MM.1S (cell line): ENCODE data around the gene COPS9.

Experiments used
- DNase-seq: peaks from one replicate; pipeline ENCODE4 v3.0.0-alpha.2; 2015
- H2AFZ ChIP-seq: fragments of 300-600 bp; sonication (generic); 2 replicates; pipeline ENCODE4 v1.6.0; 2016; ENCODE audit warnings: antibody characterized with exemption, low read length
- H3F3A ChIP-seq: fragments of 300-600 bp; sonication (generic); 2 replicates; pipeline ENCODE4 v1.6.1; 2016; ENCODE audit warnings: mild to moderate bottlenecking, antibody characterized with exemption, low read length, moderate library complexity, mixed read lengths; ENCODE audit not compliant: insufficient read depth
- H3K27ac ChIP-seq: fragments of 300-600 bp; sonication (generic); 2 replicates; pipeline ENCODE4 v1.5.1; 2016; ENCODE audit warnings: mild to moderate bottlenecking, low read length
- H3K27me3 ChIP-seq: fragments of 300-600 bp; sonication (generic); replicated peaks from 2 replicates; pipeline ENCODE4 v1.6.0; 2016; ENCODE audit warnings: low read length; ENCODE audit not compliant: insufficient read depth
- H3K36me3 ChIP-seq: fragments of 300-600 bp; sonication (generic); replicated peaks from 2 replicates; pipeline ENCODE4 v1.6.1; 2016; ENCODE audit warnings: mild to moderate bottlenecking, low read length, mixed read lengths; ENCODE audit not compliant: insufficient read depth
- H3K4me1 ChIP-seq: fragments of 300-600 bp; sonication (generic); 2 replicates; pipeline ENCODE4 v1.6.1; 2016; ENCODE audit warnings: low read length, mixed read lengths
- H3K4me2 ChIP-seq: fragments of 300-600 bp; sonication (generic); 2 replicates; pipeline ENCODE4 v1.6.0; 2016; ENCODE audit warnings: low read depth, low read length
- H3K4me3 ChIP-seq: fragments of 300-600 bp; sonication (generic); 2 replicates; pipeline ENCODE4 v1.5.1; 2016; ENCODE audit warnings: low read length, mixed read lengths
- H3K79me2 ChIP-seq: fragments of 300-600 bp; sonication (generic); 2 replicates; pipeline ENCODE4 v1.6.1; 2016; ENCODE audit warnings: mixed run types, low read length, mixed read lengths
- H3K9ac ChIP-seq: fragments of 300-600 bp; sonication (generic); 2 replicates; pipeline ENCODE4 v1.6.1; 2016; ENCODE audit warnings: low read length, mixed read lengths
- H3K9me2 ChIP-seq: fragments of 300-600 bp; sonication (generic); replicated peaks from 2 replicates; pipeline ENCODE4 v1.6.1; 2016; ENCODE audit warnings: mild to moderate bottlenecking, low read length, mixed read lengths; ENCODE audit not compliant: insufficient read depth
- H3K9me3 ChIP-seq: fragments of 300-600 bp; sonication (generic); replicated peaks from 2 replicates; pipeline ENCODE4 v1.6.1; 2016; ENCODE audit warnings: mild to moderate bottlenecking, low read length, mixed read lengths; ENCODE audit not compliant: insufficient read depth
- H4K20me1 ChIP-seq: fragments of 300-600 bp; sonication (generic); 2 replicates; pipeline ENCODE4 v1.6.1; 2016; ENCODE audit warnings: mild to moderate bottlenecking, low read length, moderate library complexity, mixed read lengths; ENCODE audit not compliant: insufficient read depth
- CTCF ChIP-seq: fragments of 300-600 bp; sonication (generic); IDR thresholded peaks from 2 replicates; pipeline ENCODE4 v1.5.1; 2016; ENCODE audit warnings: antibody characterized with exemption, low read length, mixed read lengths
- EZH2 ChIP-seq: fragments of 300-600 bp; sonication (generic); optimal IDR thresholded peaks from 2 replicates; pipeline ENCODE3; 2017; ENCODE audit warnings: low read depth, mild to moderate bottlenecking, antibody characterized with exemption, low read length, mixed read lengths
- EZH2phosphoT487 ChIP-seq: fragments of 300-600 bp; sonication (generic); IDR thresholded peaks from 2 replicates; pipeline ENCODE4 v1.6.1; 2018; ENCODE audit warnings: antibody characterized with exemption, low read length

The COPS9 gene

GRCh38 chr2:240146141-240146561, 10.0 kb upstream of the COPS9 start:
- H3K36me3 ChIP-seq = no peaks in the 10 kb centered on the region
- H3K9me3 ChIP-seq = no peaks in the 10 kb centered on the region
- H3K4me1 ChIP-seq = no peaks in the 10 kb centered on the region
- H3K9ac ChIP-seq = no peak overlapping the region
- H3F3A ChIP-seq = no peaks in the 10 kb centered on the region
- no peak overlapping the region for H3K4me3 ChIP-seq
- H3K9me2 ChIP-seq = no peaks in the 10 kb centered on the region
- no peak for TF ChIP-seq CTCF
- no peak for TF ChIP-seq EZH2phosphoT487
- H3K79me2 ChIP-seq = no peaks in the 10 kb centered on the region
- peaks cover 31% of the 10 kb centered on the region for H3K27me3 ChIP-seq
- H4K20me1 ChIP-seq = no peaks in the 10 kb centered on the region
- H3K27ac ChIP-seq = no peak overlapping the region
- no peak overlapping the region for H3K4me2 ChIP-seq
- no peak overlapping the region for H2AFZ ChIP-seq
- DNase-seq = no peak

GRCh38 chr2:240145461-240145860, 9.4 kb upstream of the COPS9 start:
- no peaks in the 10 kb centered on the region for H3K79me2 ChIP-seq
- H3K4me3 ChIP-seq = no peak overlapping the region
- H3K9me2 ChIP-seq = no peaks in the 10 kb centered on the region
- no peak for DNase-seq
- H3K9me3 ChIP-seq = no peaks in the 10 kb centered on the region
- no peak overlapping the region for H3K4me2 ChIP-seq
- H3K4me1 ChIP-seq = no peaks in the 10 kb centered on the region
- H4K20me1 ChIP-seq = no peaks in the 10 kb centered on the region
- no peak overlapping the region for H3K9ac ChIP-seq
- no peaks in the 10 kb centered on the region for H3K36me3 ChIP-seq
- H3K27me3 ChIP-seq = peaks cover 37% of the 10 kb centered on the region
- no peak for TF ChIP-seq CTCF
- TF ChIP-seq EZH2 = no peak
- no peak for TF ChIP-seq EZH2phosphoT487
- no peaks in the 10 kb centered on the region for H3F3A ChIP-seq
- no peak overlapping the region for H3K27ac ChIP-seq
- no peak overlapping the region for H2AFZ ChIP-seq

- Histone ChIP-seq H3K9me3 (no peaks in the 10 kb centered on the region), H2AFZ (no peak overlapping the region), H3K27ac (no peak overlapping the region), H3K4me2 (no peak overlapping the region), H3K9ac (no peak overlapping the region), H4K20me1 (no peaks in the 10 kb centered on the region), H3K4me3 (no peak overlapping the region), H3K79me2 (no peaks in the 10 kb centered on the region), H3K36me3 (no peaks in the 10 kb centered on the region), H3K4me1 (no peaks in the 10 kb centered on the region), H3F3A (no peaks in the 10 kb centered on the region), H3K27me3 (peaks cover 44% of the 10 kb centered on the region), H3K9me2 (no peaks in the 10 kb centered on the region)
- DNase-seq = no peak
- no peak for TF ChIP-seq CTCF
- TF ChIP-seq EZH2 = no peak
- no peak for TF ChIP-seq EZH2phosphoT487
These were observed 8.7 kb upstream of the COPS9 start for GRCh38 chr2:240144649-240145261.
